ENCODE results near the gene MOB3B. TPM values are rescaled to one million over a fixed set of nuclear protein-coding genes. Genes with fewer than 3 reads are reported as not detected.

The MOB3B gene
- total RNA-seq, 1 donor from 2014 or later = 14.0 TPM

DNA sequence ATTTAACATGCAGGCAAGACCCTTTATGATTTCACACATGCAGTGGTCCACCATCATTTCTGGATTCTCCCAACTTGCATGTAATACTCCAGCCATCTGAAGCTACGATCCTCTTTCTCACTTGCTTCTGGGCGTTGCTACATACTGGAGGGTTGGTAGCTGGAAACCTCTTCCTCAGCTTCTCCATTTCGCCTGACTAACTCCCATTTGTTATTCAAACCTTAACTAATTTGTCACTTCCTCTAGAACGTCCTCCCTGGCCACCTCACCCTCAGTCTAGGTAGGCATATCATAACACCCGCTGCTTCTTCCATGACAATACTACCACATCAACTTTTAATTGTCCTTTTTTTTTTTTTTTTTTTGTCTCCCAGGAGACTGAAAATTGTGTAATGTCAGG, 160.0 kb downstream of the MOB3B start:
- Histone ChIP-seq H3K4me3 (no peak overlapping the region), H3F3A (ENCODE audit: low read depth) (peaks cover 4% of the 10 kb centered on the region), H4K20me1 (ENCODE audit: low read depth) (peaks cover 6% of the 10 kb centered on the region), H3K27me3 (no peaks in the 10 kb centered on the region), H2AFZ (replicated peaks) (no peak overlapping the region), H3K79me2 (ENCODE audit: low read depth) (peaks cover 18% of the 10 kb centered on the region), H3K9ac (no peak overlapping the region), H3K4me1 (peaks cover 44% of the 10 kb centered on the region), H3K9me3 (ENCODE audit: low read depth) (no peaks in the 10 kb centered on the region), H3K4me2 (peak overlapping the region; percentile 58), H3K27ac (no peak overlapping the region), H3K36me3 (no peaks in the 10 kb centered on the region)
- Mint-ChIP-seq H3K9me3 (no peaks in the 10 kb centered on the region), H3K27me3 (ENCODE audit: insufficient read depth, low read depth) (no peaks in the 10 kb centered on the region), H3K27ac (no peak overlapping the region), H3K4me3 (no peak overlapping the region), H3K4me1 (peaks cover 53% of the 10 kb centered on the region), H3K36me3 (peaks cover 3% of the 10 kb centered on the region)
- no peak for DNase-seq (ENCODE audit: low spot score)
- TF ChIP-seq, protein P1, sequence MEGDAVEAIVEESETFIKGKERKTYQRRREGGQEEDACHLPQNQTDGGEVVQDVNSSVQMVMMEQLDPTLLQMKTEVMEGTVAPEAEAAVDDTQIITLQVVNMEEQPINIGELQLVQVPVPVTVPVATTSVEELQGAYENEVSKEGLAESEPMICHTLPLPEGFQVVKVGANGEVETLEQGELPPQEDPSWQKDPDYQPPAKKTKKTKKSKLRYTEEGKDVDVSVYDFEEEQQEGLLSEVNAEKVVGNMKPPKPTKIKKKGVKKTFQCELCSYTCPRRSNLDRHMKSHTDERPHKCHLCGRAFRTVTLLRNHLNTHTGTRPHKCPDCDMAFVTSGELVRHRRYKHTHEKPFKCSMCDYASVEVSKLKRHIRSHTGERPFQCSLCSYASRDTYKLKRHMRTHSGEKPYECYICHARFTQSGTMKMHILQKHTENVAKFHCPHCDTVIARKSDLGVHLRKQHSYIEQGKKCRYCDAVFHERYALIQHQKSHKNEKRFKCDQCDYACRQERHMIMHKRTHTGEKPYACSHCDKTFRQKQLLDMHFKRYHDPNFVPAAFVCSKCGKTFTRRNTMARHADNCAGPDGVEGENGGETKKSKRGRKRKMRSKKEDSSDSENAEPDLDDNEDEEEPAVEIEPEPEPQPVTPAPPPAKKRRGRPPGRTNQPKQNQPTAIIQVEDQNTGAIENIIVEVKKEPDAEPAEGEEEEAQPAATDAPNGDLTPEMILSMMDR (IDR thresholded peaks at IDR 0.05) = no peak
- TF ChIP-seq EZH2 (IDR thresholded peaks at IDR 0.05) = no peak
- TF ChIP-seq EZH2phosphoT487 (IDR thresholded peaks at IDR 0.05) = no peak

- H3K9me3 Mint-ChIP-seq = no peaks in the 10 kb centered on the region
- Histone ChIP-seq H3K9ac (no peak overlapping the region), H3K27me3 (no peaks in the 10 kb centered on the region), H3K4me3 (no peak overlapping the region), H3K79me2 (ENCODE audit: low read depth) (peaks cover 18% of the 10 kb centered on the region), H4K20me1 (ENCODE audit: low read depth) (peaks cover 6% of the 10 kb centered on the region), H3K4me2 (peak overlapping the region; percentile 58), H3K36me3 (no peaks in the 10 kb centered on the region), H3K27ac (no peak overlapping the region), H3K4me1 (peaks cover 44% of the 10 kb centered on the region), H3K9me3 (ENCODE audit: low read depth) (no peaks in the 10 kb centered on the region), H3F3A (ENCODE audit: low read depth) (peaks cover 4% of the 10 kb centered on the region), H2AFZ (replicated peaks) (no peak overlapping the region)
- TF ChIP-seq EZH2phosphoT487 (IDR thresholded peaks at IDR 0.05) = no peak
- TF ChIP-seq, protein P1 (IDR thresholded peaks at IDR 0.05) = no peak
- TF ChIP-seq EZH2 (IDR thresholded peaks at IDR 0.05) = no peak
- H3K27ac Mint-ChIP-seq = peak overlapping the region; percentile 83
- peaks cover 53% of the 10 kb centered on the region for H3K4me1 Mint-ChIP-seq
- DNase-seq (ENCODE audit: low spot score) = peak; percentile 52
- H3K36me3 Mint-ChIP-seq = peaks cover 3% of the 10 kb centered on the region
- H3K4me3 Mint-ChIP-seq = no peak overlapping the region
- no peaks in the 10 kb centered on the region for H3K27me3 Mint-ChIP-seq (ENCODE audit: insufficient read depth, low read depth)
Measured at GRCh38 chr9:27368316-27368985, 161.2 kb downstream of the MOB3B start.

GRCh38 chr9:27367921-27368315, 161.7 kb downstream of the MOB3B start:
- Histone ChIP-seq H3K36me3 (no peaks in the 10 kb centered on the region), H3K4me3 (no peak overlapping the region), H2AFZ (replicated peaks) (no peak overlapping the region), H3F3A (ENCODE audit: low read depth) (peaks cover 4% of the 10 kb centered on the region), H3K9me3 (ENCODE audit: low read depth) (no peaks in the 10 kb centered on the region), H4K20me1 (ENCODE audit: low read depth) (peaks cover 6% of the 10 kb centered on the region), H3K27me3 (no peaks in the 10 kb centered on the region), H3K27ac (no peak overlapping the region), H3K4me1 (peaks cover 44% of the 10 kb centered on the region), H3K79me2 (ENCODE audit: low read depth) (peaks cover 18% of the 10 kb centered on the region), H3K9ac (no peak overlapping the region), H3K4me2 (no peak overlapping the region)
- Mint-ChIP-seq H3K4me3 (no peak overlapping the region), H3K9me3 (no peaks in the 10 kb centered on the region), H3K27ac (no peak overlapping the region), H3K36me3 (peaks cover 3% of the 10 kb centered on the region), H3K4me1 (peaks cover 53% of the 10 kb centered on the region), H3K27me3 (ENCODE audit: insufficient read depth, low read depth) (no peaks in the 10 kb centered on the region)
- no peak for DNase-seq (ENCODE audit: low spot score)
- TF ChIP-seq EZH2 (IDR thresholded peaks at IDR 0.05) = no peak
- TF ChIP-seq, protein P1 (IDR thresholded peaks at IDR 0.05) = no peak
- TF ChIP-seq EZH2phosphoT487 (IDR thresholded peaks at IDR 0.05) = no peak
